Stimulated activated memory B cell treated with anti-CD40 and anti-IgM and Interleukin-4, amounts not matched to agents 10 μg/mL and 1 μg/mL and 100 μg/mL, for 72 hours (primary cell): ENCODE results near the gene WDFY4.

Experiments
- ATAC-seq: fragments of 150-1000 bp; cut with Tn5 transposase; 2 replicates; pipeline ENCODE4 v1.10.0; 2021
- H3K27ac Mint-ChIP-seq: one replicate; pipeline ENCODE4 v1.8.0; 2022; ENCODE audit warnings: mild to moderate bottlenecking, mixed read lengths
- H3K27me3 Mint-ChIP-seq: one replicate; pipeline ENCODE4 v1.8.0; 2022; ENCODE audit warnings: mixed read lengths
- H3K36me3 Mint-ChIP-seq: one replicate; pipeline ENCODE4 v1.8.0; 2022; ENCODE audit warnings: mixed read lengths
- H3K4me1 Mint-ChIP-seq: one replicate; pipeline ENCODE4 v1.8.0; 2022; ENCODE audit warnings: mixed read lengths
- H3K4me3 Mint-ChIP-seq: one replicate; pipeline ENCODE4 v1.8.0; 2022; ENCODE audit warnings: mild to moderate bottlenecking, moderate library complexity, mixed read lengths
- H3K9me3 Mint-ChIP-seq: one replicate; pipeline ENCODE4 v1.8.0; 2022; ENCODE audit warnings: mixed read lengths

WDFY4 gene

GRCh38 chr10:48786606-48787282 is 102.1 kb downstream of the WDFY4 start:
- Mint-ChIP-seq H3K36me3 (peaks cover 58% of the 10 kb centered on the region), H3K27ac (peak overlapping the region; percentile 38), H3K4me1 (peaks cover 4% of the 10 kb centered on the region), H3K4me3 (no peak overlapping the region), H3K9me3 (no peaks in the 10 kb centered on the region), H3K27me3 (no peaks in the 10 kb centered on the region)
- ATAC-seq: no peak

- Mint-ChIP-seq H3K9me3 (no peaks in the 10 kb centered on the region), H3K4me1 (no peaks in the 10 kb centered on the region), H3K27ac (no peak overlapping the region), H3K27me3 (no peaks in the 10 kb centered on the region), H3K36me3 (peaks cover 46% of the 10 kb centered on the region), H3K4me3 (no peak overlapping the region)
- no peak for ATAC-seq
Observed at GRCh38 chr10:48788554-48788953, 103.9 kb downstream of the WDFY4 start.

- H3K27ac Mint-ChIP-seq: peak overlapping the region; percentile 75
- ATAC-seq: no peak
Observed at GRCh38 chr10:48789486-48790456, 105.1 kb downstream of the WDFY4 start.

GRCh38 chr10:48790457-48791044 is 105.9 kb downstream of the WDFY4 start:
- no peaks in the 10 kb centered on the region for H3K9me3 Mint-ChIP-seq

More at GRCh38 chr10:48789486-48790456, 105.1 kb downstream of the WDFY4 start:
- Mint-ChIP-seq H3K4me1 (no peaks in the 10 kb centered on the region), H3K9me3 (no peaks in the 10 kb centered on the region), H3K4me3 (no peak overlapping the region), H3K36me3 (peaks cover 46% of the 10 kb centered on the region), H3K27me3 (no peaks in the 10 kb centered on the region)

GRCh38 chr10:48791267-48791928 is 106.7 kb downstream of the WDFY4 start:
- peaks cover 35% of the 10 kb centered on the region for H3K36me3 Mint-ChIP-seq
- no peak overlapping the region for H3K4me3 Mint-ChIP-seq
- no peaks in the 10 kb centered on the region for H3K9me3 Mint-ChIP-seq
- no peaks in the 10 kb centered on the region for H3K4me1 Mint-ChIP-seq
- ATAC-seq: no peak
- H3K27me3 Mint-ChIP-seq: no peaks in the 10 kb centered on the region
- no peak overlapping the region for H3K27ac Mint-ChIP-seq

More at GRCh38 chr10:48790457-48791044, 105.9 kb downstream of the WDFY4 start:
- no peak overlapping the region for H3K4me3 Mint-ChIP-seq
- ATAC-seq: no peak
- no peaks in the 10 kb centered on the region for H3K27me3 Mint-ChIP-seq
- H3K27ac Mint-ChIP-seq: no peak overlapping the region
- no peaks in the 10 kb centered on the region for H3K4me1 Mint-ChIP-seq
- H3K36me3 Mint-ChIP-seq: peaks cover 41% of the 10 kb centered on the region

GRCh38 chr10:48792121-48792520 is 107.4 kb downstream of the WDFY4 start:
- Mint-ChIP-seq H3K27ac (no peak overlapping the region), H3K4me1 (peaks cover 6% of the 10 kb centered on the region), H3K27me3 (no peaks in the 10 kb centered on the region), H3K36me3 (peaks cover 34% of the 10 kb centered on the region), H3K4me3 (no peak overlapping the region), H3K9me3 (no peaks in the 10 kb centered on the region)
- ATAC-seq: no peak

- Mint-ChIP-seq H3K27me3 (no peaks in the 10 kb centered on the region), H3K27ac (no peak overlapping the region), H3K36me3 (peaks cover 31% of the 10 kb centered on the region), H3K9me3 (no peaks in the 10 kb centered on the region), H3K4me1 (peaks cover 9% of the 10 kb centered on the region), H3K4me3 (no peak overlapping the region)
- no peak for ATAC-seq
Observed at GRCh38 chr10:48792687-48793096, 108.0 kb downstream of the WDFY4 start.

GRCh38 chr10:48794074-48794473 is 109.4 kb downstream of the WDFY4 start:
- Mint-ChIP-seq H3K4me3 (no peak overlapping the region), H3K27me3 (no peaks in the 10 kb centered on the region), H3K36me3 (peaks cover 34% of the 10 kb centered on the region), H3K4me1 (peaks cover 22% of the 10 kb centered on the region), H3K9me3 (no peaks in the 10 kb centered on the region), H3K27ac (no peak overlapping the region)
- ATAC-seq: no peak

GRCh38 chr10:48796713-48797245 is 112.1 kb downstream of the WDFY4 start:
- Mint-ChIP-seq H3K4me1 (peaks cover 48% of the 10 kb centered on the region), H3K4me3 (peak overlapping the region; percentile 15), H3K9me3 (peaks cover 6% of the 10 kb centered on the region), H3K27ac (no peak overlapping the region), H3K36me3 (peaks cover 39% of the 10 kb centered on the region), H3K27me3 (no peaks in the 10 kb centered on the region)
- ATAC-seq: no peak

- Mint-ChIP-seq H3K27ac (no peak overlapping the region), H3K4me1 (peaks cover 59% of the 10 kb centered on the region), H3K9me3 (peaks cover 6% of the 10 kb centered on the region), H3K27me3 (no peaks in the 10 kb centered on the region), H3K36me3 (peaks cover 45% of the 10 kb centered on the region), H3K4me3 (no peak overlapping the region)
- no peak for ATAC-seq
Observed at GRCh38 chr10:48797830-48798229, 113.2 kb downstream of the WDFY4 start.

- H3K27me3 Mint-ChIP-seq: no peaks in the 10 kb centered on the region
- H3K9me3 Mint-ChIP-seq: peaks cover 6% of the 10 kb centered on the region
- no peak for ATAC-seq
- H3K4me1 Mint-ChIP-seq: peaks cover 67% of the 10 kb centered on the region
- H3K27ac Mint-ChIP-seq: no peak overlapping the region
- peak overlapping the region; percentile 25 for H3K4me3 Mint-ChIP-seq
- peaks cover 51% of the 10 kb centered on the region for H3K36me3 Mint-ChIP-seq
Observed at GRCh38 chr10:48798481-48799254, 114.0 kb downstream of the WDFY4 start.

- Mint-ChIP-seq H3K4me3 (peak overlapping the region; percentile 58), H3K27me3 (no peaks in the 10 kb centered on the region), H3K4me1 (peaks cover 75% of the 10 kb centered on the region), H3K27ac (no peak overlapping the region), H3K36me3 (peaks cover 59% of the 10 kb centered on the region), H3K9me3 (peaks cover 6% of the 10 kb centered on the region)
- ATAC-seq: no peak
Observed at GRCh38 chr10:48799341-48800006, 114.8 kb downstream of the WDFY4 start.

GRCh38 chr10:48800007-48800675 is 115.5 kb downstream of the WDFY4 start:
- Mint-ChIP-seq H3K4me1 (peaks cover 82% of the 10 kb centered on the region), H3K27ac (no peak overlapping the region), H3K36me3 (peaks cover 64% of the 10 kb centered on the region), H3K9me3 (peaks cover 6% of the 10 kb centered on the region), H3K4me3 (peak overlapping the region; percentile 58), H3K27me3 (no peaks in the 10 kb centered on the region)
- no peak for ATAC-seq
